NCI-H748 (cell line): ENCODE data around the gene HTT.
A peak's percentile ranks its signal among the peaks of the same experiment; 100 is the strongest.

Source experiments
- DNase-seq: peaks from one replicate; lab custom pipeline; 2025; ENCODE audit not compliant: unreplicated experiment; lab: John Stamatoyannopoulos, UW

HTT gene

GRCh38 chr4:3233391-3234071 lies 159.1 kb downstream of the HTT start:
- no peak for DNase-seq

DNA sequence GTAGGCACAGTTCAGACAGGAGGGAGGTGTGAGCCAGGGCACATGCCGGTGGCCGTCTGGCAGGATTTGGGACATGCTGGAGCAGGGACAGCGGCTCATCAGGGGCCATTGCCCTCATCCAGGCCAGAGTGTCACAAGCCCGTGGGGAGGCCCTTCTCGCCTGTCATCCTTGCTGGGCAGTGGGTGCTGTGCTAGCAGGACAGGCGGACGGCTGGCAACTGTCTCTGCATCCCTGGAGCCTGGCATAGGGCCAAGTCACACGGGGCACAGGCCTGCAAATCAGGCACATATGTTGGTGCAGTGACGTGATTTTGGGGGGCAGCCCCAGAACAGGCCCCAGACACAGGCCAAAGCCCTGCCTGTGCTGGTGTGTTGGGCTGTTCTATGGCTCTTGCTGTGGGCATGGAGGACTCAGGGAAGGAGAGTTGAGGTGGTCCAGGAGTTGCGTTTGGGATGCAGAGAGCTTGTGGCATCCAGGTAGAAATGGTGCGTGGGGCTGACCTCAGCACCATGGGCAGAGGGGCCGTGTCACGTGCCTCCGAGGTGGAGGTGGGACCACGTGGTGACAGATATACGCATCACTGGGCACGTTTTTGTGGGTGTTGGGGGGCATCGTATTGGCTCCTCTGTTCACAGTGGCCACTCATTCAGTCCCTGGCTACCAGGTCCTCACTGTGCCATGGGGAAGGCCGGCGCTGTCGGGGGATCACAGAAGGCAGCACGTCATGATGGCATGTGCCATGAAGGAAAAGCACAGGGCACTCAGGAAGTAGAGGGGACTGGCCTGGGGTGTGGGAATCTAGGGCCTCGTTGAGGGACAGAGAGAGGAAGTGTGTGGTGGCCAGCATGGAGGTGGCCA lies 159.9 kb downstream of the HTT start:
- DNase-seq = no peak

- DNase-seq = no peak
Measured at GRCh38 chr4:3235030-3235345, 160.5 kb downstream of the HTT start.

- DNase-seq = no peak
Measured at GRCh38 chr4:3235581-3235980, 161.1 kb downstream of the HTT start.

DNA sequence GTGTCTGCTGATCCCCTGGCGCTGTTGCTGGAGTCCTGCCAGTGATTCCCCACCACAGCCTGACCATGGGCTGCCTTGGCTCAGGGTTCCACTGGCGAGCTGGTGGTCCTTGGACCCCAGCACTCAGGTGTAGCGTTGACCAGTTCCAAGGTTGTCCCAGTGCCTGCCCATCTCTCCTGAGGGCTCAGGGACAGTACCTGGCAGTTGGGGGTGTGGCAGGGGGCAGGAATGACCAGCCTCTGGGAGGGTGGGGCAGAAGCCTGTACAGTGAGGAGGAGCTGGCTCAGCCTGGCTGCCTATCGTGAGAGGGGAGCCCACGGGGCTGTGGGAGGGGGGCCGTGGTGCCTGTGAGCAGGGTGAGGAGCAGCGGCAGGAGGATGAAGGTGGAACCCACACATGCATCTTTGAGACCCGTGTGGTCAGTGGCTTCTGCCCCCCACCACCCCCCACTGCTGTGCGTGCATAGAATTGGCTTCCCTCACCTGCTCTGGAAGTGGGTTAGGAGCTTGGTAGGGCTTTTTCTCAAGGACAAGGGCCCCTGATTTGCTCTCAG lies 161.9 kb downstream of the HTT start:
- no peak for DNase-seq

GRCh38 chr4:3237266-3237665 lies 162.8 kb downstream of the HTT start:
- no peak for DNase-seq

GRCh38 chr4:3237712-3238560 lies 163.5 kb downstream of the HTT start:
- DNase-seq = no peak

- no peak for DNase-seq
Measured at GRCh38 chr4:3238721-3239120, 164.2 kb downstream of the HTT start.

DNA sequence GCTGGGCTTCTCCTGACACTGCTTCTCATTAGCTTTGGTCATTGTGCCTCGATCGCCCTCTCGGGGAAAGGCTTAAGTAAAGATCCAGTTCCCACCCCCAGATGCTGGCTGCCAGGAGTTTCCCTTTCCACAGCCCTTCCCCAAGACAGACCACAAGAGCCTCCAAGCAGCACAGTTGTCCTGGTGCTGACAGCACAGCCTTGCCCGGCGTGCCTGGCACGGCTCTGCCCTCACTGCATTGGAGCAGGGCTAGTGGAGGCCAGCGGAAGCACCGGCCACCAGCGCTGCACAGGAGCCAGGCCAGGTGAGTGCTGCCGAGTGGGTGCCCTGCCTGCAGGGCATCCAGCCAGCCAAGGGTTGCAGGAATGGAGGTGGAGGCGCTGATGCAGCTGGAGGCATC lies 164.8 kb downstream of the HTT start:
- no peak for DNase-seq

- no peak for DNase-seq
Measured at GRCh38 chr4:3239998-3240920, 165.8 kb downstream of the HTT start.

GRCh38 chr4:3240936-3241522 lies 166.5 kb downstream of the HTT start:
- no peak for DNase-seq

GRCh38 chr4:3241898-3242524 lies 167.5 kb downstream of the HTT start:
- no peak for DNase-seq

GRCh38 chr4:3243136-3243780 lies 168.8 kb downstream of the HTT start:
- peak; percentile 0 for DNase-seq

DNA sequence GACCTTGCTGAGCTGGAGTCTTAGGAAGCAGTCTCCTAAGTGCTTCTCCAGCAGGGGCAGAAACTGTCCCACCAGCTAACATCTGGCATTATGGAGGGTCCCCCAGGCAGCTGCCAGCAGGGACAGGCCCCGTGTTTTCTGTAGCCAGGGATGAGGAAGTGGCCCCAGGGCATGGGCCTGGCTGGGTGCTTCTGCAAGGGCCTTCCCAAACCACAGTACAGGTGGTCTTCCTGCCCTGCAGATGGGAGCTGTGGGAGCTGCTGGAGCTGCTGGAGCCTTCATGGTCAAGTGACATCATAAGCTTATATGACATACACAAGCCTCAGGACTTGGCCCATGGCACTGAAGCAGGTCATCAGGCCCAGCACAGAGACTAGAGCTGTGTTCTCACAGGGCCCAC lies 169.5 kb downstream of the HTT start:
- DNase-seq = no peak

DNA sequence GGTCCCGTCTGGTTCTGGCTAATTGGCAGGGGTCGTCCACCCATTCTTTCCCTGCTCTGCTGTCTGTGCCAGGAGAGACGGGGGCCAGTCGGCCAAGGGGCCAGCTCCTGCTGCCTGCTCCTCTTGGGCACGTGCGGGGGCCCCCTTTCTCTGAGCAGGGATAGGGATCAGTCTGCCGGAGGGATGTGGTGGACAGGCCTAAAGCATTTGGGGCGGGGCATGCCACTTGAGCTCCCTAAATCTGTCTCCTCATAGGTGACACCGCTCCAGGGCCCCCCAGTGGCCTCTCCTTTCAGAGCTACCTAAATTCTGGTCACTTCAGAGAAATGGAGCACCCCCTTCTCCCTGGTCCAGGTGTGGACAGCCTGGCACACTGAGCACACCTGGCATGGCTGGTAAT lies 170.3 kb downstream of the HTT start:
- no peak for DNase-seq

DNA sequence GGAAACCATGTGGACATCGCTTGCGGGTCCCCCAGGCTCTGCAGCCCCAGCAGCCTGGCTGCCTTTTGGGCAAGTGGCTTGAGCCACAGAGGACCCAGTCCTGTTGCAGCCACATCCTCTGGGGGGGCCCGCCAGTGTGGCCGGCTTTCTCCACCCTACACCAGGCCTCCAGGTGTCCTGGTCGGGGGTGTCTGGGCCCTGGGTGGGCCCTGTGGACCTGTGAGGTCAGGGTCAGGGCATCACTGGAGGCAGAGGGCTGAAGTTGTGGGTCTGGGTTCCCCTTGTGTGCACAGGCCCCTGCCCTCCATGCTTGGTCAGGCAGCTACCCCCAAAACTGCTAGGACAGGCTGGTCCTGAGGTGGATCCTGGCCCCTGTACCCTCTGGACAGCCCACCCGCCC lies 171.2 kb downstream of the HTT start:
- no peak for DNase-seq

- DNase-seq = no peak
Measured at GRCh38 chr4:3246458-3247398, 172.2 kb downstream of the HTT start.
